ENCODE data around the gene NT5C2.

DNA sequence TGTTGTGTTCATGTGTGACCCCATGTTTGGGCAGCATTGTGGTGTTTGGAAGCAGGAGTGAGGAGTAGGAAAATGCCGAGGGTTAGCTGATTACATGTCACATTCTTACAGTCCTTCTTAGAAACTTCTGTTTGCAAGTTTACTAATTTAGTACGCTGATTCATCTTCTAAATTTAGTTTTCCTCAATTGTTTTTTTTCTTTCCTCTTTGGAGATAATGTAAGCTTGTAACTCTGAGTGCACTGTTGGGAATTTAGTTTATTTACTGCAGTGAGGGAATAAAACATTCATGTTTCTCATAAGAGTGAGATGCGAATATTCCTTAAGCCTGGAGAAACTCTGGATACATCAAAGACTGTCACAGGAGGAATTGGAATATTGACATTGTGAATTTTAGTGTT is 135.0 kb downstream of the NT5C2 start:
- TF ChIP-seq, protein P1, sequence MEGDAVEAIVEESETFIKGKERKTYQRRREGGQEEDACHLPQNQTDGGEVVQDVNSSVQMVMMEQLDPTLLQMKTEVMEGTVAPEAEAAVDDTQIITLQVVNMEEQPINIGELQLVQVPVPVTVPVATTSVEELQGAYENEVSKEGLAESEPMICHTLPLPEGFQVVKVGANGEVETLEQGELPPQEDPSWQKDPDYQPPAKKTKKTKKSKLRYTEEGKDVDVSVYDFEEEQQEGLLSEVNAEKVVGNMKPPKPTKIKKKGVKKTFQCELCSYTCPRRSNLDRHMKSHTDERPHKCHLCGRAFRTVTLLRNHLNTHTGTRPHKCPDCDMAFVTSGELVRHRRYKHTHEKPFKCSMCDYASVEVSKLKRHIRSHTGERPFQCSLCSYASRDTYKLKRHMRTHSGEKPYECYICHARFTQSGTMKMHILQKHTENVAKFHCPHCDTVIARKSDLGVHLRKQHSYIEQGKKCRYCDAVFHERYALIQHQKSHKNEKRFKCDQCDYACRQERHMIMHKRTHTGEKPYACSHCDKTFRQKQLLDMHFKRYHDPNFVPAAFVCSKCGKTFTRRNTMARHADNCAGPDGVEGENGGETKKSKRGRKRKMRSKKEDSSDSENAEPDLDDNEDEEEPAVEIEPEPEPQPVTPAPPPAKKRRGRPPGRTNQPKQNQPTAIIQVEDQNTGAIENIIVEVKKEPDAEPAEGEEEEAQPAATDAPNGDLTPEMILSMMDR (conservative IDR thresholded peaks at IDR 0.05 in 1 of 2, IDR thresholded peaks at IDR 0.05 in 1 of 2; ENCODE audit: low read depth in 1 of 2, low read length in 2 of 2), result no peak
- no peak for TF ChIP-seq EZH2 (IDR thresholded peaks at IDR 0.05; ENCODE audit: low read length, missing control alignments)

All from fibroblast of lung (primary cell).